ENCODE measurements around the gene DTNBP1. TPM values are rescaled to one million over a fixed set of nuclear protein-coding genes. Genes with fewer than 3 reads are reported as not detected.

DTNBP1 gene
- total and polyA plus RNA-seq, 2 donors (not counting 3 experiments of a cell fraction or from before 2014, with no cell fraction given): 24.3 to 28.9 TPM

- no peak for DNase-seq (ENCODE audit: low read depth, low spot score)
- intact Hi-C loops (cut with micrococcal nuclease) (loop anchor here (5.0 kb wide), 1 partner anchor 373 kb away; the partner anchor contains the start of gene JARID2), dilution Hi-C loops (cut with MboI; ENCODE audit: extremely low pct_ligation_motif_present, low sequenced_read_pairs) (no loop called here)
- Histone ChIP-seq H3K36me3 (ENCODE audit: control insufficient read depth in 2 of 2, extremely low read depth in 1 of 2, insufficient read depth in 2 of 2, low read length in 2 of 2) (no peaks in the 10 kb centered on the region), H3K27ac (ENCODE audit: insufficient read depth, low read depth, low read length) (no peak overlapping the region), H2AFZ (ENCODE audit: low read depth, low read length) (no peak overlapping the region), H3K4me2 (ENCODE audit: insufficient read depth, low read length) (no peak overlapping the region), H3K27me3 (ENCODE audit: control insufficient read depth in 2 of 2, insufficient read depth in 2 of 2, low read length in 2 of 2) (no peaks in the 10 kb centered on the region), H4K20me1 (replicated peaks; ENCODE audit: control insufficient read depth, extremely low read depth, insufficient read depth, low read length) (no peaks in the 10 kb centered on the region), H3K9ac (replicated peaks; ENCODE audit: extremely low read depth, insufficient read depth, low read length) (no peak overlapping the region), H3K4me1 (ENCODE audit: control insufficient read depth, extremely low read depth, insufficient read depth, low read length) (no peaks in the 10 kb centered on the region), H3K79me2 (ENCODE audit: control insufficient read depth, insufficient read depth, low read length) (peaks cover 2% of the 10 kb centered on the region), H3K9me3 (replicated peaks; ENCODE audit: control insufficient read depth, insufficient read depth, low read length) (no peaks in the 10 kb centered on the region), H3K9me1 (replicated peaks; ENCODE audit: control insufficient read depth, extremely low read depth, insufficient read depth, low read length) (no peaks in the 10 kb centered on the region), H3K4me3 (replicated peaks in 1 of 3; ENCODE audit: insufficient read depth in 1 of 3, low read depth in 1 of 3, low read length in 3 of 3) (no peak overlapping the region)
- no TSS peak for BruUV-seq (replicated peaks)
- ChIA-PET CTCF (interaction anchor here (0.8 to 2.5 kb wide), 5 partner anchors 13 to 1409 kb away, joined by 3 to 11 read pairs (median 3); no protein-coding TSS in a partner anchor), POLR2A (no interaction called here)
- TF ChIP-seq CTCF (IDR thresholded peaks at IDR 0.05; ENCODE audit: extremely low read depth in 1 of 2, insufficient read depth in 1 of 2, low read depth in 1 of 2, low read length in 2 of 2): no peak
- no peak for FAIRE-seq
Measured at GRCh38 chr6:15620611-15621010, 42.2 kb downstream of the DTNBP1 start.

DNA sequence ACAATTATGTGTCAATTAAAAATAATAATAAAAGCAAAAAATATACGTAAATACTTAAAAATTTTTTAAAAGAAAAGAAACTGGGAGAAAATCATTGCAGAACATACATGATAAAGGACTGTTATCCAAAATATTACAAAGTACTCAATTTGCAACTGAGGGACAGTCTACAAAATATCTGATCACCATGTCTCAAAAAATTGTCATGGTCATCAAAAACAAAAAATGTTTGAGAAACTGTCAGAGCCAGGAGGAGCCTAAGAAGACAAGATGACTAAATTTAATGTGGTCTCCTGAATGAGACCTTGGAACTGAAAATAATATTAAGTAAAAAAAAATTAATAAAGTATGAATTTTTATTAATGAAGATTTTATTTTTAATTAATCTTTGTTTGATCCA, 43.5 kb downstream of the DTNBP1 start:
- no peaks in the 10 kb centered on the region for H3K27me3 ChIP-seq (ENCODE audit: control insufficient read depth in 2 of 2, insufficient read depth in 2 of 2, low read length in 2 of 2)
- dilution Hi-C loops (cut with MboI; ENCODE audit: extremely low pct_ligation_motif_present, low sequenced_read_pairs) (no loop called here), intact Hi-C loops (cut with micrococcal nuclease) (no loop called here)
- POLR2A ChIA-PET: no interaction called here
- DNase-seq (ENCODE audit: low read depth, low spot score): no peak
- H3K9ac ChIP-seq (replicated peaks; ENCODE audit: extremely low read depth, insufficient read depth, low read length): no peak overlapping the region
- no peaks in the 10 kb centered on the region for H3K9me3 ChIP-seq (replicated peaks; ENCODE audit: control insufficient read depth, insufficient read depth, low read length)
- H3K36me3 ChIP-seq (ENCODE audit: control insufficient read depth in 2 of 2, extremely low read depth in 1 of 2, insufficient read depth in 2 of 2, low read length in 2 of 2): peaks cover 0 to 2% of the 10 kb centered on the region in 2 experiments
- no peak overlapping the region for H2AFZ ChIP-seq (ENCODE audit: low read depth, low read length)
- no peaks in the 10 kb centered on the region for H3K4me1 ChIP-seq (ENCODE audit: control insufficient read depth, extremely low read depth, insufficient read depth, low read length)
- H3K27ac ChIP-seq (ENCODE audit: insufficient read depth, low read depth, low read length): no peak overlapping the region
- no peak overlapping the region for H3K4me2 ChIP-seq (ENCODE audit: insufficient read depth, low read length)
- H3K79me2 ChIP-seq (ENCODE audit: control insufficient read depth, insufficient read depth, low read length): peaks cover 2% of the 10 kb centered on the region
- no peak for FAIRE-seq
- TF ChIP-seq EZH2 (IDR thresholded peaks at IDR 0.05; ENCODE audit: borderline replicate concordance, low read depth, low read length, severe bottlenecking) (no peak), JUN (IDR thresholded peaks at IDR 0.05; ENCODE audit: borderline replicate concordance, insufficient read depth, insufficient read length, low read depth) (no peak), POLR2AphosphoS5 (IDR thresholded peaks at IDR 0.05; ENCODE audit: insufficient read depth, low read depth, low read length) (no peak), MAX (IDR thresholded peaks at IDR 0.05; ENCODE audit: insufficient read depth, insufficient read length) (no peak), CTCF (IDR thresholded peaks at IDR 0.05; ENCODE audit: extremely low read depth in 1 of 2, insufficient read depth in 1 of 2, low read depth in 1 of 2, low read length in 2 of 2) (no peak), FOS (IDR thresholded peaks at IDR 0.05; ENCODE audit: borderline replicate concordance, insufficient read depth, low read length) (no peak), GATA2 (IDR thresholded peaks at IDR 0.05; ENCODE audit: insufficient read depth, insufficient read length, low read depth, low read length) (no peak), POLR2A (IDR thresholded peaks at IDR 0.05; ENCODE audit: low read depth, low read length) (no peak), MYC (IDR thresholded peaks at IDR 0.05; ENCODE audit: low read depth, low read length) (no peak)
- CTCF ChIA-PET: interaction anchor here (2.5 kb wide), 1 partner anchor 1408 kb away, joined by 11 read pairs; no protein-coding TSS in a partner anchor
- H4K20me1 ChIP-seq (replicated peaks; ENCODE audit: control insufficient read depth, extremely low read depth, insufficient read depth, low read length): no peaks in the 10 kb centered on the region
- BruUV-seq (replicated peaks): no TSS peak
- no peaks in the 10 kb centered on the region for H3K9me1 ChIP-seq (replicated peaks; ENCODE audit: control insufficient read depth, extremely low read depth, insufficient read depth, low read length)
- no peak overlapping the region for H3K4me3 ChIP-seq (replicated peaks in 1 of 3; ENCODE audit: insufficient read depth in 1 of 3, low read depth in 1 of 3, low read length in 3 of 3)
